Neural progenitor cell (in vitro differentiated cells): Measurements from ENCODE around the gene TMEM154.

ENCODE experiments used
- CTCF ChIP-seq: fragments of 200-600 bp; sonication (generic); IDR thresholded peaks from 2 replicates; pipeline ENCODE4 v1.5.1; 2017; ENCODE audit warnings: antibody characterized with exemption, mild to moderate bottlenecking
- EZH2 ChIP-seq: fragments of 200-600 bp; sonication (generic); IDR thresholded peaks from 2 replicates; pipeline ENCODE4 v1.6.1; 2017; ENCODE audit warnings: antibody characterized with exemption, mild to moderate bottlenecking, moderate library complexity
- EZH2phosphoT487 ChIP-seq: fragments of 200-600 bp; sonication (generic); IDR thresholded peaks from 2 replicates; pipeline ENCODE4 v1.6.1; 2017; ENCODE audit warnings: antibody characterized with exemption

- TF ChIP-seq CTCF, result no peak
- no peak for TF ChIP-seq EZH2
- TF ChIP-seq EZH2phosphoT487, result no peak
These were observed 49.5 kb downstream of the TMEM154 start for GRCh38 chr4:152630324-152630723.
